Body of pancreas (tissue), 4 donors: ENCODE measurements around the gene ZNF30.

Source experiments
- CTCF ChIP-seq, 7 experiments: fragments of 450-650 bp in 4 of 7; fragments of 200-600 bp in 3 of 7; sonication (generic) in 3 of 7; IDR thresholded peaks; one replicate each; pipeline ENCODE4 v1.5.1; 2016 to 2019; ENCODE audit warnings: antibody characterized with exemption in 7 of 7
- POLR2A ChIP-seq, 3 donors: fragments of 450-650 bp; IDR thresholded peaks; one replicate each; pipeline ENCODE4 v1.6.1; 2016; ENCODE audit warnings: antibody characterized with exemption in 3 of 3, mild to moderate bottlenecking in 2 of 3

DNA sequence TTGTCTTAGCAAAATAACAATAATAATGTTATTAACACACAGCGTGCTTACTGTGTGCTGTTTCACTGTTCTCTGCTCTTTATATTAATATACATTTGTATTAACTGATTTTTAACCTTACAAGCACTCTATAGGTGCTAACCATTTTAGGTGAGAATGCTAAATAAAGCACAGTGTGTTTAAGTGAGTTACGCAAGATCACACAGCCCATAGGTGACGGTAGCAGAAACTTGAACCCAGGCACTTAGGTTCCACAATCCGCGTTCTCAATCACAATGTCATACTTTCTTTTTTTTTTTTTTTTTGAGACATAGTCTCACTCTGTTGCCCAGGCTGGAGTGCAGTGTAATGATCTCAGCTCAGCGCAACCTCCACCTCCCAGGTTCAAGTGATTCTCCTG lies 5.8 kb downstream of the ZNF30 start:
- TF ChIP-seq CTCF (IDR thresholded peaks at IDR 0.05) = no peak
- no peak for TF ChIP-seq POLR2A (IDR thresholded peaks at IDR 0.05)
